ENCODE results near the gene PRG2.
"Not testable (repeated sequence)": the region's sequence is repeated elsewhere in the genome, so short reads cannot be mapped to it uniquely, and the experiment has no call there.

Gene PRG2

GRCh38 chr11:57419146-57419545, 28.7 kb upstream of the PRG2 start:
- no peak for DNase-seq (ENCODE audit: low read depth)

DNA sequence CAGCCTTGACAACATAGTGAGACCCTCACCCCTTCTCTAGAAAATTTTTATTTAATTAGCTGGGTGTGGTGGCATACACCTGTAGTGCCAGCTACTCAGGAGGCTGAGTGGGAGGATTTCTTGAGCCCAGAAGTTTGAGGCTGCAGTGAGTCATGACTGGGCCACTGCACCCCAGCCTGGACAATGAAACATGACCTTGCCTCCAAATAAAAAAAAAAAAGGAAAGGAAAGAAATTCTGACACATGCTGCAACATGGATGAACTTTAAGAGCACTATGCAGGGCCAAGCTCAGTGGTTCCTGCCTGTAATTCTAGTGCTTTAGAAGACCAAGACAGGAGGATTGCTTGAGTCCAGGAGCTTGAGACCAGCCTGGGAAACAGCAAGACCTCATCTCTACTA, 27.7 kb upstream of the PRG2 start:
- DNase-seq (ENCODE audit: low read depth) = no peak

- no peak for DNase-seq (ENCODE audit: low read depth)
Measured at GRCh38 chr11:57417056-57417455, 26.6 kb upstream of the PRG2 start.

DNA sequence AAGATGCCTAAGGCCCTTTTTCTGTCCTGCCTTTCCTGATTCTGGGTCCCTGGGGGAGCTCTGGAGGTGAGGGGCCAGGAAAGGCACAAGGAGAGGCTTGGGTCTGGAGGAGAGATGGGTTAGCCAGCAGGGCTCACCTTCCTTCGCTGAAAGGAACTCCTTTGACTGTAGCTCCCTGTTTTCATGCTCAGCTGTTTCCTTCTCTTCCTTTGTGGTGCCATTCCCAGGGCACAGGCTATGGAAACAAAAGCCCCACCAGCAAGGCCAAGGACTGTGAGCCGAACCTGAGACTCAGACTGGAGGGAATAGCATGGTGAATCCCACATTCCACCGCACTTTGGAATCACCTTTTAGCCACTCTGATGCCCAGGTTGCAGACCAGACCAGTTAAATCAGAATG, 26.0 kb upstream of the PRG2 start:
- DNase-seq (ENCODE audit: low read depth) = no peak

GRCh38 chr11:57414612-57415212, 24.3 kb upstream of the PRG2 start:
- DNase-seq (ENCODE audit: low read depth) = no peak

DNA sequence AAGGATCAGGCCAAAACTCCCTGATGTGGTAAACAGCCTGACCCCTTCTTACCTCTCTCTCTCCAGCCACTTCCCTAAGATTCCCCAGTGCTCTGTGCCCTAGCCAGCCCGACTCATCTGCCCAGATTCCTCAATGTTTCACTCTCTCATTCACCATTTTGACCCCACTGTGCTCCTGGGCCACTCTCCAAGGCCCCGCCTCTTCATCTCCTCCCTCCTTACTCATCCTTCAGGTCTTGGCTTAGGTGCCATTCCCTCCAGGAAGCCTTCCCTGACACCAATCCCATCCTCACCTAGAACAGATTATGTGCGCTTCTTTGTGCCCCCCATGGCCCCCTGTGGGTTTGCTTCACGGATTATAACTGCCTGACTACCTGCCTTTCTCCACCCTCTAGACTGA, 23.2 kb upstream of the PRG2 start:
- DNase-seq (ENCODE audit: low read depth) = no peak

GRCh38 chr11:57410287-57410686, 19.8 kb upstream of the PRG2 start:
- no peak for DNase-seq (ENCODE audit: low read depth)

DNA sequence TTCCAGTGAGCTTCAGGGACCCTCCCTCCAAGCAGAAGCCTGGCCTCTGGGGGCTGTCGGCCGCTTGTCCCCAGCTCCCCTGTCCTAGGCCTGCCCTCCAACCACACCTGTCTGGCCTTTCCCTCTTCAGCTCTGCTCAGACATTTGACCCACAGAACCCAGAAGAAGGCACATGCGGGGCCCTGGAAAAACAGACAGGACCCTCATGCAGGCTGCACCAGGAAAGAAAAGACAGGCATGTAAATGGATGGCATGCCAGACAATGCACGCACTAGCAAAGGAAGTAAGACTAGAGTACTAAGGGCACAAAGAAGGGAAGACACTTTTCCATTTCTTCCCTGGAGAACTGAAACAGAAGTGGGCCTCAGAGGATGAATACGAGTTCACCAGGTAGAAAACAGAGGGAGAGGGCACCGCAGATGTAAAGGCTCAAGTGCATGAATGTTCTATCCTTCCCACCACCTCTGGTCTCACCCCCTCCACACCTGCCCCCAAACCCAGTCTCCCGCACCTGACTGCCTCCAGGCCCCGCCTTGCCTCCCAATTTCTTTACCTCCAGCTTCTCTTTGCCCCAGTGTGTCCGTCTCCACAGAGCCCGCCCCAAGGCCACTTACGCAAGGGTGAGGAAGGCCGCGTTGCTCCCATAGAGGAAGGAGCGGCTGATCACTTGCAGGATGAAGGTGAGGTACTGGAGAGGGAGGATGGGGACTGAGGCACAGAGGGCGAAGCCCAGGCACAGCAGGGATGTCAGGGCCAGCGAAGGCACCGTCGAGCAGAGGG, 19.1 kb upstream of the PRG2 start:
- DNase-seq (ENCODE audit: low read depth) = no peak

DNA sequence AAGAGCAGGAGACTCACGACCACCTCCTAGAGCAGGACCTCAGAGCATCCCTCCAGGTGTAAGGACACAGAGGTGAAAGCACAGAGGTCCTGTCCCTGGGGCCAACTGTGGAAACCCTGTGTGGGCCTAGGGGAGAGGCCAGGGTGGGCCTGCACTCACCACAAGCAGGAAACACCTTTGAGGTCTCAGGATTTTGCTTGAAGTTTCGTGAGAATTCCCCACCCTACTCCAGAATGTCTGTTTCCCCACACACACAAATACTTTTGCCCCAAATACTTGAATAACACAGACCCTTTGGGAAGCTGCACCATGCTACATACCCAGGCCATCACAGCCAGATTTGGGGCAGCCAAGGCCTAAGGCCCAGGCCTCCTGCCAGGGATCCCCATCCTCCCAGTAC, 18.3 kb upstream of the PRG2 start:
- DNase-seq (ENCODE audit: low read depth) = no peak

- DNase-seq (ENCODE audit: low read depth) = no peak
Measured at GRCh38 chr11:57407941-57408475, 17.6 kb upstream of the PRG2 start.

- DNase-seq (ENCODE audit: low read depth) = no peak
Measured at GRCh38 chr11:57407010-57407920, 16.8 kb upstream of the PRG2 start.

DNA sequence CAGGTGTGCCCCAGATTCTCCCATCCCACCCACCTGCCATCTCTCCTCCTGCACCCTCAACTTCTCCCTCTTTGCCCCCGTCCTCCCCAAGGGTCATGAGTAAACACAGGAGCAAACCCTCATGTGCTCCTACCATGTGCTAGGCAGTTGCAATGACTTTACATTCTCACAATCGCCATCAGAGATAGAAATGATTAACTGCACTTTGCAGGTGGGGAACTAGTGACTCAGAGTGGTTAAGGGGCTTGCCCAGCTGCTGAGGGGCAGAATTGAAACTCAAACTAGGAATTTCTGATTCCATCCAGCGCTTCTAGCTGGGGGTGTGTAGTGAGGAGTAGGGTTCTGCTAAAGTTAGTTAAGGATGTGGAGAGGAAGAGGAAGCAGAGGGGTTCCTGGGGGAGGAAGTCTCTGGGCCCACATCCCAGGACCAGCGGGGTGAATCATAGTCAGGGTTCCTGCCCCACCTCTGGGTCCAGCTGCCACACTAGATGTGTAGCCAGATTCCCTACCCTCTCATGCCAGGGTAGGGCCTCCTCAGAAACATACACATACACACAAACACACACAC, 16.0 kb upstream of the PRG2 start:
- peak; percentile 31 for DNase-seq (ENCODE audit: low read depth)

GRCh38 chr11:57405271-57405860, 14.9 kb upstream of the PRG2 start:
- DNase-seq (ENCODE audit: low read depth) = no peak

DNA sequence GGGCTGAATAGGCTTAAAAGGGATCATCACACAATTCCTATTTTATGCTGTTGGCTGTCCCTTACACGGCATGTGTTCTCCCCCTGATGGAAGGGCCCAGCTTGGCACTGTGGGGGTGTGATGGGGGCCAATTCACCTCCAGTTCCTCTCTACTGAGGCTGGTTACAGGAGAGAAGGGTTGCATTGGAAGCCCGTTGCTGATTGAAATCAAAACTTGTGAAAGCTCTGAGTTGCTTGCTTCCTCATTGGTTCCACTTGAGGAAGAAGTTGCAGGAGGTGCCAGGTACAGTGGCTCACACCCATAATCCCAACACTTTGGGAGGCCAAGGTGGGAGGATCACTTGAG, 13.3 kb upstream of the PRG2 start:
- no peak for DNase-seq (ENCODE audit: low read depth)

DNA sequence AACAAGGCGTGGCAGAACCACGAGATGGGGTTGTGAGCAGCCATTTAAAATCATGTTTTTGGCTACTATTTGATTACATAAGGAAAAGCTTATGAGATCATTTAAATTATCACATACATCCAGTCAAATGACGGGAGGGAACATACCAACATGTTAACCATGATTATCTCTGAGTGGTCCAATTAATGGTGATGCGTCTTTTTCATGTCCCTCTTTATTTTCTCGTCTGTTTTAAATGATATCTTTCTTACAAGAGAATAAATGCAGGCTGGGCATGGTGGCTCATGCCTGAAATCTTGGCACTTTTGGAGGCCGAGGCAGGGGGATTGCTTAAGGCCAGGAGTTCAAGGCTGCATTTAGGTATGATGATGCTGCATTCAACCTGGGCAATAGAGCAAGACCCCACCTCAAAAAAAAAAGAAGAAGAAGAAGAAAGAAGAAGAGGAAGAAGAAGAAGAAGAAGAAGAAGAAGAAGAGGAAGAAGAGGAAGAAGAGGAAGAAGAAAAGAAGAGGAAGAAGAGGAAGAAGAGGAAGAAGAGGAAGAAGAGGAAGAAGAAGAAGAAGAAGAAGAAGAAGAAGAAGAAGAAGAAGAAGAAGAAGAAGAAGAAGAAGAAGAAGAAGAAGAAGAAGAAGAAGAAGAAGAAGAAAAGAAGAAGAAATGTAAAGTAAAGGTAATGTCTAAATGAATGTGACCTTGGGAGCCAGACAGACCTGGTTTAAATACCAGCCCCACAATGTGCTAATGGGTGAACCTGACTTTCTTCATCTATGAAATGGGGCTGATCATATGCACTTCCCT, 12.8 kb upstream of the PRG2 start:
- DNase-seq (ENCODE audit: low read depth) = not testable (repeated sequence)

DNA sequence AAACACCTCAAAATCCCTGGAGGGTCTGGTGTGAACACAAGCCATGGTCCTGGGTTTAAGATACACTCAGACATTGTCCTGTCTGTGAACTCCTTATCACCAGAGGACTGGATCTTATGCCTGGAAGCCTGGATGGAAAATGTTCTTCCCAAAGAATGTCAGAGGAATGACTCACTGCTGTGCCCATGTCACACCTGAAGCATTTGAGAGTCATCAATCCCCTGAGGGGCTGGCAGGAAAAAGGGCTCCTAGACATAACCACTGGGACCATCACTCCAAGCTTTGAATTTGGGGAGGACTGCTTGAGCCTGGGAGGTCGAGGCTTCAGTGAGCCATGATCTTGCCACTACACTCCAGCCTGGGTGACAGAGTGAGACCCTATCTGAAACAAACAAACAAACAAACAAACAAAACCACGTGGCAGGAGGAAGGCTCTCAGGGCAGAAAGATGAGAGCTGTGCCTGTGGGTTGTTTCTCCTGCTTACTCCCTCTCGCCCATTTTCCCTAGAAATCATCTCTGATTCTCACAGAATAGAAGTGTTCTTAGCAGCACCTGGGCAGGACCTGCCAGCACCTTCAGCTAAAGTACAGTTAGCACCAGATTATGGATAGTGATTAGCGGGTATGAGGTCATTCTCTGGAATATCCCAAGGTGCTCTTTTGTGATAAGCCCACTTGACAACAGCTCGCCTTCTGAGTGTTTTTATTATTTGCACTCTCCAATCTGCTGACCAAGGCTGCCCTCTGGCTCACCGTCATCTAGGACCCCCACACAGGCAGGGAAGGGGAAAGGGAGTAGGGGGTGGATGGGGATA, 11.9 kb upstream of the PRG2 start:
- DNase-seq (ENCODE audit: low read depth) = no peak

DNA sequence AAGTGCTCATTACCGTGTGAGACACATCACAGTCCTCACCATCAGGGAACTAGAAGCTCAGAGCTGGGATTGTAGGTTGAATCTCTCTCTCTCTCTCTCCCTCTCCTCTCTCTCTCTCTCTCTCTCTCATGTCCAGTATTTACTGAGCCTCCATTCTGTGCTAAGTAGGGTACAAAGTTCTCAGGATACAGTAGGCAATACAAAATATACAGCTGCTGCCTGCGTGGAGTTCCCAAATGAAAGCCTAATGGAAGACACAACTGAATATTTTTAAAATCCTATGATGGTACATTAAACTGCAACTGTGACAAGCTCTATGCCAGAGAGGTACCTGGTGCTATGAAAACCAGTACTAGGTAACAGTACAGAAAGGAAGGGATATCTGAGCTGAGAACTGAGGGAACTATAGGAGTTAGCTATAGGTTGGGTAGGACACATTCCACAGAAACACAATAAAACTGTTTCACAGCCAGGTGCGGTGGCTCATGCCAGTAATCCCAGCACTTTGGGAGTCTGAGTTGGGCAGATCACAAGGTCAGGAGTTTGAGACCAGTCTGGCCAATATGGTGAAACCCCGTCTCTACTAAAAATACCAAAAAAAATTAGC, 9.6 kb upstream of the PRG2 start:
- DNase-seq (ENCODE audit: low read depth) = no peak

DNA sequence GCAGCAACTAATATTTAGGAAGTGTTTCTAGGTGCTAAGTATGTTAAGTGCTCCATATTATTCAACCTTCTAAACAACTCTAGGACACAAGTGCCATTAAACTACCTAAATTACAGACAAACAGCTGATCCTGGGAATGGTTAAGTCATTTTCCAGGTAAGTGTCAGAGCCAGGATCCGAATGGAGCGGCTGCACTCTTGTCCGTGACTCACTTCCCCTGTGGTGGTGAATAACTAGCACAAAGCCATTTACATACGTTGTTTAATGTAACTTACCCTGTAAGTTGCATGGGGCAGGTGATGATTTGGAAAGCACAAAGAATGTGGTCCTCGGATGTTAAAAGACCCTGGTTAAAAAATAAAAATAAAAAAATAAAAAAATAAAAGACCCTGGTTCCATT, 8.8 kb upstream of the PRG2 start:
- DNase-seq (ENCODE audit: low read depth) = no peak

DNA sequence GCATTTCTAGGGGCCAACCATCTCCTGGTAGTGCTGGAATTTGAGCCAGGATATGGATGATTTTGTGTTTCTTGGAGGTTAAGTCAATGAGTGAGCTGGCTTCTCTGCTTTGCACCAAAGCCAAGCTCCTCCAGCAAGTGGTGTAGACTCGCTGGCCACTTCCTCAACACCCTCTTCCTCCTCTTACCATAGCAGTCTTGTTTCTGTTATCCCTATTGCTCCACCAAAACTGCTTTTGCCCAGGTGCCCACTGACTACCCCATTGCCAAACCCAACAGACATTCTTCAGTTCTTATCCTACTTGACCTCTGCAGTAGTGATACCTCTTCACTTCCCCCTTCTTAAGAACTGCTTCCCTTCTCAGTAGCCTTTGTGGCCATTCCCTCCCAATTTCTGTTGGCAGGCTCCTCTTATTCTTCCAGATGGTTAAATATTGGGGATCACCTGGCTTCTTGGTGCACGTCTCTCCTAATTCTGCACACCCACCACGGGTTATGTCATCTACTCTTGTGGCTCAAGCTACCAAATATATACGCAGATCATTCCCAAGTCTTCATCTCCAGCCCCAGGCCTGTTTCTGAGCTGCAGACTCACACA, 7.0 kb upstream of the PRG2 start:
- DNase-seq (ENCODE audit: low read depth) = no peak
